Measurements from ENCODE around the gene KIR2DL1.
"Not testable (repeated sequence)": the region's sequence is repeated elsewhere in the genome, so short reads cannot be mapped to it uniquely, and the experiment has no call there.

The KIR2DL1 gene

DNA sequence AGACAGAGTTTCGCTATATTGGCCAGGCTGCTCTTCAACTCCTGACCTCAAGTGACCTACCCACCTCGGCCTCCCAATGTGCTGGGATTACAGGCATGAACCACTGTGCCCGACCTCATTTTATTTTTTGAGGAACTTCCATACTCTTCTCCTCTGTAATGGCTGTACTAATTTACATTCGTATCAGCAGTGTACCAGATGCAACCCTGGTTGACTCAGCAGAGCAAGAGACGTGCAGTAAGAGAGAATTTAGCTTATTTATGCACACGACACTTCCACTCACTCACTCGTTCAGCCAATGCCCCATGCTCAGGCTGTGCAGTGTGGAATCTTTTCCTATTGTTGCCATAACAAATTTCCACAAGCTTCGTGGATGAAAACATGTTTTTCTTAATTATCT is 38.4 kb upstream of the KIR2DL1 start:
- Histone ChIP-seq H3K9me3 (ENCODE audit: control extremely low read depth in 1 of 5, control insufficient read depth in 4 of 5, insufficient read depth in 2 of 5, low read depth in 1 of 5, low read length in 4 of 5) (peaks cover 0 to 8% (median 0%) of the 10 kb centered on the region in 5 experiments), H3K36me3 (ENCODE audit: control insufficient read depth in 4 of 4, insufficient read depth in 4 of 4, low read length in 3 of 4) (no peaks in the 10 kb centered on the region), H3K27ac (ENCODE audit: insufficient read depth in 1 of 2, low read depth in 1 of 2, low read length in 2 of 2, poor library complexity in 1 of 2, severe bottlenecking in 2 of 2) (no peak overlapping the region), H3K27me3 (replicated peaks in 2 of 5; ENCODE audit: control insufficient read depth in 4 of 5, insufficient read depth in 5 of 5, low read length in 4 of 5) (peaks cover 0 to 18% (median 2%) of the 10 kb centered on the region in 5 experiments), H3K4me3 (ENCODE audit: control insufficient read depth in 1 of 7, extremely low read depth in 1 of 7, insufficient read depth in 4 of 7, low read depth in 2 of 7, low read length in 6 of 7) (no peak overlapping the region), H3K4me1 (ENCODE audit: control extremely low read depth in 1 of 4, control insufficient read depth in 4 of 4, insufficient read depth in 4 of 4, low read length in 3 of 4) (no peaks in the 10 kb centered on the region)
- DNase-seq = no peak
- WGBS (ENCODE audit: insufficient coverage) = 78% methylated on average over 6 of the region's 8 CpGs
- ChIA-PET CTCF (no interaction called here), POLR2A (no interaction called here)

DNA sequence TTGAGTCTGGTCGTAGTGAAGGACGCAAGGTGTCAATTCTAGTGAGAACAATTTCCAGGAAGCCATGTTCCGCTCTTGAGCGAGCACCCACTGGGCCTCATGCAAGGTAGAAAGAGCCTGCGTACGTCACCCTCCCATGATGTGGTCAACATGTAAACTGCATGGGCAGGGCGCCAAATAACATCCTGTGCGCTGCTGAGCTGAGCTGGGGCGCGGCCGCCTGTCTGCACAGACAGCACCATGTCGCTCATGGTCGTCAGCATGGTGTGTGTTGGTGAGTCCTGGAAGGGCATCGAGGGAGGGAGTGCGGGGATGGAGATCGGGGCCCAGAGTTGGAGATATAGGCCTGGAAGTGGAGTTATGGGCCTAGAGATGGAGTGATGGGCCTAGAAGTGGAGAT is 31.3 kb upstream of the KIR2DL1 start, which contains the start of gene KIR2DL3:
TSS of gene KIR2DL3 (plus strand) at position 208 of the 400 bp plus-strand sequence. CDS start at position 241, 33 bp downstream.
- H3K27ac ChIP-seq (ENCODE audit: insufficient read depth in 1 of 2, low read depth in 1 of 2, low read length in 2 of 2, poor library complexity in 1 of 2, severe bottlenecking in 2 of 2); H3K4me3 ChIP-seq (ENCODE audit: control insufficient read depth in 1 of 7, extremely low read depth in 1 of 7, insufficient read depth in 4 of 7, low read depth in 2 of 7, low read length in 6 of 7); H3K36me3 ChIP-seq (ENCODE audit: control insufficient read depth in 4 of 4, insufficient read depth in 4 of 4, low read length in 3 of 4); POLR2A ChIA-PET; H3K9me3 ChIP-seq (ENCODE audit: control extremely low read depth in 1 of 5, control insufficient read depth in 4 of 5, insufficient read depth in 2 of 5, low read depth in 1 of 5, low read length in 4 of 5); H3K4me1 ChIP-seq (ENCODE audit: control extremely low read depth in 1 of 4, control insufficient read depth in 4 of 4, insufficient read depth in 4 of 4, low read length in 3 of 4); H3K27me3 ChIP-seq (replicated peaks in 2 of 5; ENCODE audit: control insufficient read depth in 4 of 5, insufficient read depth in 5 of 5, low read length in 4 of 5); CTCF ChIA-PET; DNase-seq: not testable (repeated sequence)
- WGBS (ENCODE audit: insufficient coverage) = over 99% methylated on average over 11 of the region's 16 CpGs

DNA sequence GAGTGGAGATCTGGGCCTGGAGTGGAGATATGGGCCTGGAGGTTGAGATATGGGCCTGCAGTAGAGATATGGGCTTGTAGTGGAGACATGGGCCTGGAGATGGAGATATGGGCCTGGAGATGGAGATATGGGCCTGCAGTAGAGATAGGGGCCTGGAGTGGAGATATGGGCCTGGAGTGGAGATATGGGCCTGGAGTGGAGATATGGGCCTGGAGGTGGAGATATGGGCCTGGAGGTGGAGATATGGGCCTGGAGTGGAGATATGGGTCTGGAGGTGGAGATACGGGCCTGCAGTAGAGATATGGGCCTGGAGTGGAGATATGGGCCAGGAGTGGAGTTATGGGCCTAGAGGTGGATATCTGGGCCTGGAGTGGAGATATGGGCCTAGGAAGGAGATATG is 30.9 kb upstream of the KIR2DL1 start:
- Histone ChIP-seq H3K4me1 (ENCODE audit: control extremely low read depth in 1 of 4, control insufficient read depth in 4 of 4, insufficient read depth in 4 of 4, low read length in 3 of 4) (no peaks in the 10 kb centered on the region), H3K27me3 (replicated peaks in 2 of 5; ENCODE audit: control insufficient read depth in 4 of 5, insufficient read depth in 5 of 5, low read length in 4 of 5) (peaks cover 0 to 2% (median 0%) of the 10 kb centered on the region in 5 experiments), H3K27ac (ENCODE audit: insufficient read depth in 1 of 2, low read depth in 1 of 2, low read length in 2 of 2, poor library complexity in 1 of 2, severe bottlenecking in 2 of 2) (no peak overlapping the region), H3K9me3 (ENCODE audit: control extremely low read depth in 1 of 5, control insufficient read depth in 4 of 5, insufficient read depth in 2 of 5, low read depth in 1 of 5, low read length in 4 of 5) (peaks cover 0 to 5% (median 0%) of the 10 kb centered on the region in 5 experiments), H3K36me3 (ENCODE audit: control insufficient read depth in 4 of 4, insufficient read depth in 4 of 4, low read length in 3 of 4) (no peaks in the 10 kb centered on the region), H3K4me3 (ENCODE audit: control insufficient read depth in 1 of 7, extremely low read depth in 1 of 7, insufficient read depth in 4 of 7, low read depth in 2 of 7, low read length in 6 of 7) (no peak overlapping the region)
- 100% methylated on average over 1 of the region's 1 CpG for WGBS (ENCODE audit: insufficient coverage)
- ChIA-PET POLR2A (no interaction called here), CTCF (no interaction called here)
- no peak for DNase-seq

DNA sequence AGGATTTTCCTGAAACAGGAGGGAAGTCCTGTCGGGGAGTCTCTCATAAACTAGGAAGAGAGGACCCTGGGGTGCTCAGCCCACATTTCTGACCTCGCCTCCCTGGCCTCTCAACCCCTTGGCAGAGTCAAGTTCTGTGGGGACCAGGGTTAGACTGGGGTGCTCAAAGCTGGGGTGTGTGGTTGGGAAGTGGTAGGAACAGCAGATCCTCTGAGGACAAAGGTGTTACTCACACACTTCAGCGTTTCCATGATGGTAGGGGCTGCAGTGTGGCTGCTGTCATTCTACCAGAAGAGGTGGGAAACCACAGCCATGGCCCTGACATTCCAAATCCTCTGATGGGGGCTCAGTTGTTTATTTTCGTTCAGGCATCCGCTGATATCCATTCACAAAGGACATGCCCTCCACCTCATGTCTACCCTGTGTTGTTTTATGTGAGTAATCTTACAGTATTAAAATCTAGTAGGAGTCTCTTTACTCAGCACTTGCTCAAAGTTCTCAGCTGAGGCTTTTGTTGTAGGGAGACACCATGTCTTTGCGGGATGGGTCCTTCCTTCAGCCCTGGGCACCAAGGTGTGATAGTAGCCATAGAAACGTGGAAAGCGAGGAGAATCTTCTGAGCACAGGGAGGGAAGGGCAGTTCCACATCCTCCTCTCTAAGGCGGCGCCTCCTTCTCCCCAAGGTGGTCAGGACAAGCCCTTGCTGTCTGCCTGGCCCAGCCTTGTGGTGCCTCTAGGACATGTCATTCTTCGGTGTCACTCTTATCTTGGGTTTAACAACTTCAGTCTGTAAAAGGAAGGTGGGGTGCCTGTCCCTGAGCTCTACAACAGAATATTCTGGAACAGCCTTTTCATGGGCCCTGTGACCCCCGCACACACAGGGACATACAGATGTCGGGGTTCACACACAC is 29.8 kb upstream of the KIR2DL1 start:
- CTCF ChIA-PET = no interaction called here
- H3K27me3 ChIP-seq (replicated peaks in 2 of 5; ENCODE audit: control insufficient read depth in 4 of 5, insufficient read depth in 5 of 5, low read length in 4 of 5) = peaks cover 0 to 2% (median 0%) of the 10 kb centered on the region in 5 experiments
- H3K36me3 ChIP-seq (ENCODE audit: control insufficient read depth in 4 of 4, insufficient read depth in 4 of 4, low read length in 3 of 4) = no peaks in the 10 kb centered on the region
- peaks cover 0 to 2% (median 0%) of the 10 kb centered on the region in 5 experiments for H3K9me3 ChIP-seq (ENCODE audit: control extremely low read depth in 1 of 5, control insufficient read depth in 4 of 5, insufficient read depth in 2 of 5, low read depth in 1 of 5, low read length in 4 of 5)
- no peak for DNase-seq
- no peaks in the 10 kb centered on the region for H3K4me1 ChIP-seq (ENCODE audit: control extremely low read depth in 1 of 4, control insufficient read depth in 4 of 4, insufficient read depth in 4 of 4, low read length in 3 of 4)
- H3K4me3 ChIP-seq (ENCODE audit: control insufficient read depth in 1 of 7, extremely low read depth in 1 of 7, insufficient read depth in 4 of 7, low read depth in 2 of 7, low read length in 6 of 7) = no peak overlapping the region
- WGBS (ENCODE audit: insufficient coverage) = 83% methylated on average over 6 of the region's 13 CpGs
- no peak overlapping the region for H3K27ac ChIP-seq (ENCODE audit: insufficient read depth in 1 of 2, low read depth in 1 of 2, low read length in 2 of 2, poor library complexity in 1 of 2, severe bottlenecking in 2 of 2)
- POLR2A ChIA-PET = no interaction called here

DNA sequence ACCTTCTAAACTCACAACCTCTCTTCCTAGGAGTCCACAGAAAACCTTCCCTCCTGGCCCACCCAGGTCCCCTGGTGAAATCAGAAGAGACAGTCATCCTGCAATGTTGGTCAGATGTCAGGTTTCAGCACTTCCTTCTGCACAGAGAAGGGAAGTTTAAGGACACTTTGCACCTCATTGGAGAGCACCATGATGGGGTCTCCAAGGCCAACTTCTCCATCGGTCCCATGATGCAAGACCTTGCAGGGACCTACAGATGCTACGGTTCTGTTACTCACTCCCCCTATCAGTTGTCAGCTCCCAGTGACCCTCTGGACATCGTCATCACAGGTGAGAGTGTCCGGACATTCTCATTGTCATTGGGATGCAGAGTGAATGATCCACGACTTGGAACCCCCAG is 27.6 kb upstream of the KIR2DL1 start:
- CTCF ChIA-PET; DNase-seq; H3K4me3 ChIP-seq (ENCODE audit: control insufficient read depth in 1 of 7, extremely low read depth in 1 of 7, insufficient read depth in 4 of 7, low read depth in 2 of 7, low read length in 6 of 7); H3K27ac ChIP-seq (ENCODE audit: insufficient read depth in 1 of 2, low read depth in 1 of 2, low read length in 2 of 2, poor library complexity in 1 of 2, severe bottlenecking in 2 of 2); H3K9me3 ChIP-seq (ENCODE audit: control extremely low read depth in 1 of 5, control insufficient read depth in 4 of 5, insufficient read depth in 2 of 5, low read depth in 1 of 5, low read length in 4 of 5); POLR2A ChIA-PET; H3K4me1 ChIP-seq (ENCODE audit: control extremely low read depth in 1 of 4, control insufficient read depth in 4 of 4, insufficient read depth in 4 of 4, low read length in 3 of 4); H3K27me3 ChIP-seq (replicated peaks in 2 of 5; ENCODE audit: control insufficient read depth in 4 of 5, insufficient read depth in 5 of 5, low read length in 4 of 5); H3K36me3 ChIP-seq (ENCODE audit: control insufficient read depth in 4 of 4, insufficient read depth in 4 of 4, low read length in 3 of 4): not testable (repeated sequence)
- 71% methylated on average over 3 of the region's 5 CpGs for WGBS (ENCODE audit: insufficient coverage)

DNA sequence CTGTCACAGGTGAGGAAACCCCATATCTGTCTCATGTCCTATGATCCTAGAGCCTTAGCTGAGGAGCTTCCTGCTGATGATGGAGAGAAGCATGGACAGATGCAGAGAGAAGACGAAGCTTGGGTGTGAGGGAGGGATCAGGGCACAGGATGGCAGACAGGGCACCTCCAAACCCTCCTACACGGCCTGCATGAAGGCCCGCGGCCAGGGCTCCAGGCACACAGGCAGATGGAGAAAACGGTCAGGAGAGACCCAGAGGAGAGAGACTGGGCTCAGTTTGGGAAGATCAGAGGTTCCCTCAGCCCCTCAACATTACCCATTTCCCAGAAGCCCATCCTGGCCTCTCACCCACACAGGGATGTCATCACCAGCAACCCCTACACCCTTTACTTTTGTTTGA is 25.5 kb upstream of the KIR2DL1 start:
- H3K36me3 ChIP-seq (ENCODE audit: control insufficient read depth in 4 of 4, insufficient read depth in 4 of 4, low read length in 3 of 4); DNase-seq; H3K27me3 ChIP-seq (replicated peaks in 2 of 5; ENCODE audit: control insufficient read depth in 4 of 5, insufficient read depth in 5 of 5, low read length in 4 of 5); H3K4me3 ChIP-seq (ENCODE audit: control insufficient read depth in 1 of 7, extremely low read depth in 1 of 7, insufficient read depth in 4 of 7, low read depth in 2 of 7, low read length in 6 of 7); POLR2A ChIA-PET; H3K27ac ChIP-seq (ENCODE audit: insufficient read depth in 1 of 2, low read depth in 1 of 2, low read length in 2 of 2, poor library complexity in 1 of 2, severe bottlenecking in 2 of 2); H3K4me1 ChIP-seq (ENCODE audit: control extremely low read depth in 1 of 4, control insufficient read depth in 4 of 4, insufficient read depth in 4 of 4, low read length in 3 of 4); H3K9me3 ChIP-seq (ENCODE audit: control extremely low read depth in 1 of 5, control insufficient read depth in 4 of 5, insufficient read depth in 2 of 5, low read depth in 1 of 5, low read length in 4 of 5): not testable (repeated sequence)
- CTCF ChIA-PET = interaction anchor here (0.5 kb wide), 1 partner anchor 67 kb away, joined by 3 read pairs; no protein-coding TSS in a partner anchor
- no CpG with 5 or more reads among the region's 5 CpGs for WGBS (ENCODE audit: insufficient coverage)

DNA sequence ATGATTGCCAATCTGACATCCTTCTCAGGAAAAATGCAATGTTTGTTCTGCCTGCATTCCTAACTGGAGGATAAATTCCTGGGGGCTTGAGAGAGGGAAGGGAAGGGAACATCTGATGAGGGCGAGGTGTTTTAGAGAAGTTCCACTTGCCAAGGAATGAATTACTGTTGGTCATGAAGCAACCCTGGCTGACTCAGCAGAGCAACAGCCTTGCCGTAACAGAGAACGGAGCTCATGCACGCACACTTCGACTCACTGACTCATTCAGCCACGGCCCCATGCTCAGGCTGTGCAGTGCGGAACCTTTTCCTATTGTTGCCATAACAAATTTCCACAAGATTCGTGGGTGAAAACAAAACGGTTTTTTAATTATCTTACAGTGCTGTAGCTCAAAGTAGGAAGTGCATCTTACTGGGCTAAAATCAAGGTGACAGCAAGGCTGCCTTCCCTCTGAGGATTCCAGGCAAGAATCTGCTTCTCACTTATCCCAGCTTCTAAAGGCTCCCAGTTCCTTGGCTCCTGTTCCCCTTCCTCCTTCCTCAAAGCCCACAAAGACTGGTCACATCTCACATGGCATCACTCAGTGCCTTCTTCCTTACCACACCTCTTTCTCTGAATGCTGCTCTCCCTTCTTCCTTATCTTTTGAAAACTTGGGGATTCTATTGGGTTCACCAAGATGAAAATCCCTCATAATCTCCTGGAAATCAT is 21.8 kb upstream of the KIR2DL1 start:
- H3K27ac ChIP-seq (ENCODE audit: insufficient read depth in 1 of 2, low read depth in 1 of 2, low read length in 2 of 2, poor library complexity in 1 of 2, severe bottlenecking in 2 of 2); POLR2A ChIA-PET: not testable (repeated sequence)

More for the DNA sequence above, 21.8 kb upstream of the KIR2DL1 start:
- H3K9me3 ChIP-seq (ENCODE audit: control extremely low read depth in 1 of 5, control insufficient read depth in 4 of 5, insufficient read depth in 2 of 5, low read depth in 1 of 5, low read length in 4 of 5); H3K4me3 ChIP-seq (ENCODE audit: control insufficient read depth in 1 of 7, extremely low read depth in 1 of 7, insufficient read depth in 4 of 7, low read depth in 2 of 7, low read length in 6 of 7); H3K4me1 ChIP-seq (ENCODE audit: control extremely low read depth in 1 of 4, control insufficient read depth in 4 of 4, insufficient read depth in 4 of 4, low read length in 3 of 4); H3K36me3 ChIP-seq (ENCODE audit: control insufficient read depth in 4 of 4, insufficient read depth in 4 of 4, low read length in 3 of 4); H3K27me3 ChIP-seq (replicated peaks in 2 of 5; ENCODE audit: control insufficient read depth in 4 of 5, insufficient read depth in 5 of 5, low read length in 4 of 5); CTCF ChIA-PET: not testable (repeated sequence)
- 53% methylated on average over 4 of the region's 9 CpGs for WGBS (ENCODE audit: insufficient coverage)
- DNase-seq = peak; percentile 20 to 83 (median 79)
